NOMO-1 (cell line): ENCODE results near the gene LIPN.

Experiments used
- DNase-seq, 2 experiments: peaks; one replicate each; lab custom pipeline; 2025; ENCODE audit not compliant: unreplicated experiment in 2 of 2; lab: John Stamatoyannopoulos, UW

Gene LIPN, protein sequence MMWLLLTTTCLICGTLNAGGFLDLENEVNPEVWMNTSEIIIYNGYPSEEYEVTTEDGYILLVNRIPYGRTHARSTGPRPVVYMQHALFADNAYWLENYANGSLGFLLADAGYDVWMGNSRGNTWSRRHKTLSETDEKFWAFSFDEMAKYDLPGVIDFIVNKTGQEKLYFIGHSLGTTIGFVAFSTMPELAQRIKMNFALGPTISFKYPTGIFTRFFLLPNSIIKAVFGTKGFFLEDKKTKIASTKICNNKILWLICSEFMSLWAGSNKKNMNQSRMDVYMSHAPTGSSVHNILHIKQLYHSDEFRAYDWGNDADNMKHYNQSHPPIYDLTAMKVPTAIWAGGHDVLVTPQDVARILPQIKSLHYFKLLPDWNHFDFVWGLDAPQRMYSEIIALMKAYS

DNA sequence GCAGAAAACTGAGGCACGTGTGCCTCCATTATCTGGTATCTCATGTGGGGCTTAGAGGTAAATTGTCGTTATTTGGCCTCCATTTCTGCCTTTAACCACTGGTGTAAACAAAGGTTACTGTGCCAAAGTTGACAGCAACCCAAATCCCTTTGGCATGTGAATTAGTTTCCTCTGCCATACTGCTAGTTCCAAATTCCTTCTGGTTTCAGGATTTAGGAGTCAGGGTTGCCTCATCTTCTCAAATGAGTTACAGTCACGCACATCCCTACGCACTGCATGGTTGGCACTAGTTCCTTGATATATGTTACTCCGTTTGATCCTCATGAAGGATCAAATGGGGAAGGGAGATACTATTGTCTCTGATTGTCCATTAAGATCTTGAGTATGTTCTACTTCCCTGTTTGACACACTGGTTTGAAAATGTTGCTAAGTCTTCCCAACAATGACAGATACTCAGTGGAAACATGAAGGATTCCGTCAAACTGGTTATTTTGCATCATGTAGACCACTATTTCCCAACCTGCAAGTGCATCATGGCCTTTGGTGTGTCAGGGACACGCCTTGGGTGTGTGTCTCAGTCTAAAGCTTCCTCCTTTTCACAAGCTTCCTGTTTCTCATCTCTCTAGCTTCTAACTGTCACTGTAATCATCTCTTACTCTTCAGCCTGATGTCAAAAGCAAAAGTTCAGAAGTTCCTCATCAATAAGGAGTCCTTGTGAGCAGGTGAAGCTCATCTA lies at the start of gene LIPN:
Gene LIPN, plus strand, starts transcription at position 655 of the 736 bp plus-strand sequence. CDS start 1,386 bp downstream, outside the sequence.
- peak; percentile 81 to 97 for DNase-seq

DNA sequence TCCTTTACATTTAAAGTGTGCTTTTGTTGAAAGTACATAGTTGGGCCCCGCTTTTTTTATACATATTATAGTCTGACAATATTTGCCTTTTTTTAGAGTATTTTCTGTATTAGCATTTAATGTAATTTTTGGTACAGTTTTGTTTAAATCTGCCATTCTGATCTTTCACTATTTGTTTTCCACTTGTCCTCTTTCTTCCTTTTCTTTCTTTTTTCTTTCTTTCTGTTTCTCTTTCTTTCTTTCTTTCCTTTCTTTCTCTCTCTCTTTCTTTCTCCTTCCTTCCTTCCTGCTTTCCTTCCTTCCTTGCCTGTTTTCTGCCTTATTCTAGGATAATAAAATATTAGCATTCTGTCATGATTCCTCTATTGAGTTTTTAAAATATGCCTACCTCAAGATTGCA lies 44.3 kb upstream of the LIPN start:
- DNase-seq: no peak

- DNase-seq: no peak
These were observed 38.4 kb upstream of the LIPN start for GRCh38 chr10:88721392-88721791.

DNA sequence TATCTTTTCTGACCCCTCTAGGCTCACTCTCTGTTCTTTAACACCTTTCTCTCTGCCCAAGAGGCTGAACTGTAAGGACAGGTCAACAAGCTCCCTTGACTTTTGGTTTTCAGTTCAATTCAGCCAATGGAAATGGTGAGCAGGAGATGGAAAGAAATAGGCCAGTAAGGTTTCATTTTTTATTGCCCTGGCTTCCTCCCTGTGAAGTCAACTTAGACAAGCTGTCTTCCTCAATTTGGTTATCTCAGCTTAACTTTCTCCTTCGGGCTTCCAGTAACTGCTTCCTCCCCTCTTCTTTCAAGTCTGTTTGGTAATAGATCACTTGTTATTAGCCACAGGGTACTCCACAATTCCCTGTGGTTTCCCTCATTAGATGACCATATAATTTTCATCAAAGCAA lies 34.0 kb upstream of the LIPN start:
- DNase-seq: peak; percentile 39 to 70

- peak; percentile 6 to 29 for DNase-seq
These were observed 31.6 kb upstream of the LIPN start for GRCh38 chr10:88728107-88728763.

GRCh38 chr10:88730864-88731263 lies 29.0 kb upstream of the LIPN start:
- DNase-seq: no peak

- peak; percentile 28 to 38 for DNase-seq
These were observed 28.5 kb upstream of the LIPN start for GRCh38 chr10:88731296-88731695.

GRCh38 chr10:88733215-88733614 lies 26.6 kb upstream of the LIPN start:
- DNase-seq: no peak

- DNase-seq: no peak
These were observed 24.2 kb upstream of the LIPN start for GRCh38 chr10:88735661-88736060.

DNA sequence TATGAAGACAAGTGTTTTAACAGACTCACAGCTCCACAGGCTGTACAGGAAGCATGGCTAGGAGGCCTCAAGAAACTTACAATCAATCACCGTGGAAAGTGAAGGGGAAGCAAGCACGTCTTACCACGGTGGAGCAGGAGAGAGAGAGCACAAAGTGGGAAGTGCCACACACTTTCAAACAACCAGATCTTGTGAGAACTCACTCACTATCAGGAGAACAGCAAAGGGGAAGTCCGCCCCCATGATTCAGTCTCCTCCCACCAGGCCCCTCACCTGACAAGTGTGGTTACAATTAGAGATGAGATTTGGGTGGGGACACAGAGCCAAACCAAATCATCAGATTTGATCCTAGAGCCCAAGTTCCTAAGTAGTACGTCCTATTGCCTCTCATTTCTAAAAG lies 17.9 kb upstream of the LIPN start:
- DNase-seq: peak in 1 of 2 experiments; percentile 4

GRCh38 chr10:88742448-88742847 lies 17.4 kb upstream of the LIPN start:
- no peak for DNase-seq

DNA sequence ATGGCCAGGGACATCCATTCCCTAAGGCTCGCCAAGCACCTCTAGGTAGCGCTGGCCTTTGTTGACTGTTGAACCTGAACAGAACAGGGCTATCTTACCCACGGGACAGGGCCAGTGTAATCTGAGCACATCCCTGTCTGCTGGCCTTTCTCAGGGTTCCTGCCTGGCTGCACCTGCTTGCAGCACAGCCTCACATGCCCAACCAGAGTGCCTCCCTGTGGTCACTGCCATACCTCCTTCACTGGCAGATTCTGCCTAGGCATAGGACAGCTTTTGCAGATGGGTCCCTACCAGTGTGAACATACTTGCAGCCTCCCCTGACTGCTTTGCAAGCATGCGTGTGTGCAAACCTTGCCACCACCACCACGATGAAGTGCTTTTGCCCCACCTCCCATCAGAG lies 15.8 kb upstream of the LIPN start:
- DNase-seq: no peak

- DNase-seq: no peak
These were observed 14.2 kb upstream of the LIPN start for GRCh38 chr10:88745633-88746032.

DNA sequence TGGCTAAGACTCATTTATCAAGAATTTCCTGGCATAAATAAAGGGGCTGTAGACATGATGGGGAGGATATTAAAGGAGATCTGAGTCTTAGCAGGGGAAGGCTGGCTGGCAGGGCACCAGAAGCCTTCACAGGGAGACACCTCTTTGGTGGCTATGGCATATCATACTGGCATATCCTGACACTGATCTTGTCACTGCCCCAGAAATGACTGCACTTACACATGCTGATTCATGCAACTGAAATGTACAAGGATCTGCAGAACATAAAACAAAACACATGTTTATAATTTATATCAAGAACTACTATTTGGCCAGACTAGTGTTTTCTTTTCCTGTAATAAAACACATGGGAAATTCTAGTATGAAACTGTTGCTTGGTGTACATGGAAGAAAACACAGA lies 5.5 kb upstream of the LIPN start:
- no peak for DNase-seq

DNA sequence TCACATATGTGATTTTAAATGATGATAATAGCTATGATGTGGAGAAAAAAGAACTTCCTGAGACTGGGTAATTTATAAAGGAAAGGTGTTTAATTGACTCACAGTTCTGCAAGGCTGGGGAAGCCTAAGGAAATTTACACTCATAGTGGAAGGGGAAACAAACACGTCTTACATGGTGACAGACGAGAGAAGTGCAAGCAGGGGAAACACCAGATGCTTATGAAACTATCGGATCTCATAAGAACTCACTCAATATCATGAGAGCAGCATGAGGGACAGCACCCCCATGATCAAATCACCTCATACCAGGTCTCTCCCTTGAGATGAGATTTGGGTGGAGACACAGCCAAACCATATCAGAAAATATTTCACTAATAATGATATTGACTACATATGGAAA lies 4.1 kb upstream of the LIPN start:
- DNase-seq: no peak

DNA sequence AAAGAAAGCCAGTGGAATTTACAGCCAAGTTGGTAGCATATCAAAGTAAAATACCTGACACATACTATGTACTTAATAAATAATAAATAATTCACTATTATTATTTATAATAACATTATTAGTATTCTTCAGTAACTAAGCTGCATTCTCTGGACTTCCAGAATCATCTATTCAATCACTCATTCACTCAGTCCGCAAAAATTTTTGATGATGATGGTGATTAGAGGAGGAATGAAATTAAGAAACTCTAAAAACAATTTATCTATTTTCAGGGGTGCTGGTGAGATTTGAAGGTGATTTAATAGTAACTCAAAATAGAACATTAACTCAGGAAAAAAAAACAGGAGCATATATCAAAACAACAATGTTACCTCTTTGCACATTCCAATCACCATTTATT lies 3.2 kb upstream of the LIPN start:
- no peak for DNase-seq

DNA sequence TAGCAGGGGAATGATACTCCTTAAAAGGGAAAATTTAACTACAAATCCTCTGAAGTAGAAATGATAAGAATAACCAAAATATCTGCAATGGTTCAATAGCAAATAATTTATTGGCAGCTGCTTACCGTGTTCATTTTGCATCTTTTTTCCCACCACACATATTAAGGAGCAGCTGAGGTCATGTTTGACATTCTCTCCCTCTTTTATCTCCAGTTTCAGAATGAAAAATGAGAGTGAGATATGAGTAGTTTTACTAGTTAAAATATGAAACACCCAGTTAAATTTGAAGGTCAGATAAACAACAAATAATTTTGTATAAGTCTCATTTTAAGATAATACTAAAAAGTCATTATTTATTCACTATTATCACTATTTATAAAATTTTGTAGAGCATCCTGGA lies 3.1 kb downstream of the LIPN start:
- DNase-seq: no peak

GRCh38 chr10:88763441-88763840 lies 3.6 kb downstream of the LIPN start:
- no peak for DNase-seq

DNA sequence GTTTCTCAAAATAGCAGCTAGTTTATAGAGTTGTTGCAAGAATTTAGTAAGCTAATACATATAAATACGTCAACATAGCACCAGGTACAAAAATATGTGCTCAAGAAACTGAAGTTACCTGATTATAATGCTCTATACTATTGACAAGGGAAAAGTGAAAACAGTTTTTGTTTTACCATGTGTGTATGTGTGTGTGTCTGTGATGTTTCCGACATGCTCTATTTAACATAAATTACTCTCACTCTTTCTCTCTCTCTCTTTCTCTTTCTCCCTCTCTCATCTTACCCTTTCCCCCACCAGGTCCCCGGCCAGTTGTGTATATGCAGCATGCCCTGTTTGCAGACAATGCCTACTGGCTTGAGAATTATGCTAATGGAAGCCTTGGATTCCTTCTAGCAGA lies 4.3 kb downstream of the LIPN start:
- DNase-seq: no peak

DNA sequence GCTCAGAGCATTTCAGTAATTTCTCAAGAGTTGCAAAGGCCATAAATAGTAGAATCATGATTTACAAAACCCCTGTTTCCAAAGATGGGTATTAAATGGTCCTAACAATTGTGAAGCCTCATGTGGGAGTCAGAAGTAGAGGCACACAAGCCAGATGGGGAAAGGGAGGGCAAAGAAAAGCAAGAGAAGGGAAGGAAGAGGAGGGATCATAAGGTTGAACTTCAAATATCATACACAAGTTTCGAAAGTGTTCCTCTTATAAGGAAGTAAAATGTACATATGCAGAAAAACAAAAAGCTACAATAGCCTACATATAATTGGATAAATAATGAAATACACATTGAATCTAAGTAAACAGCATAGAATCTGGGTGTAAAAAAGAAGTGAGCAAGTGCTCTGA lies 6.0 kb downstream of the LIPN start:
- peak in 1 of 2 experiments; percentile 7 for DNase-seq

DNA sequence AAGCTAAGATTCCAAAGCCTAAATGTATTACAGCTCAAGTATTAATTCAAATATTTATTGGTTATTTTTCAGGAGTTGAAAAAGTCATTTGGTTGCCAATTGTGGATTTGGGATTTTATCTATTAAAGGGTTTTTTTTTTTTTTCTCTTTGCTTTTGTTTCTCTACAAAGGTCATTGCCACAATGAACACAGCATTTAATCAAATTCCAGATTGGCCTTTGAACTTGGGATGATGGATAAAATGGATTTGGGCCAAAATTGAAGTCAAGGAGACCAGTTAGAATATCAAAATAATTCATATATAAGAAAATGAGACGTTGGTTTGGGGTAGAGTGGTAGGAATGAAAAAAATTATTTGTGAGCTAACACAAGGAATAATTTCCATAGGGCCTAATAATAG lies 9.6 kb downstream of the LIPN start:
- no peak for DNase-seq

GRCh38 chr10:88781206-88781605 lies 21.4 kb downstream of the LIPN start:
- no peak for DNase-seq
